Activated naive CD4-positive, alpha-beta T cell treated with anti-CD3 and anti-CD28 coated beads, Interleukin-2, amount 50 U/mL, for 72 hours (primary cell): ENCODE measurements around the gene SRPRB. TPM values are rescaled to one million over a fixed set of nuclear protein-coding genes. Genes with fewer than 3 reads are reported as not detected.
A peak's percentile ranks its signal among the peaks of the same experiment; 100 is the strongest.

Experiments
- ATAC-seq, 2 donors: fragments of 150-1000 bp; cut with Tn5 transposase; 2 replicates each; pipeline ENCODE4 v1.10.0; 2021; ENCODE audit warnings: mild to moderate bottlenecking in 2 of 2, moderate library complexity in 2 of 2
- DNase-seq, 2 donors: peaks; one replicate each; pipeline ENCODE4 v3.0.0; 2021 to 2022; ENCODE audit warnings: low spot score in 2 of 2
- H3K27ac Mint-ChIP-seq, 2 donors: one replicate each; pipeline ENCODE4 v1.8.0; 2022; ENCODE audit warnings: mild to moderate bottlenecking in 2 of 2, mixed read lengths in 2 of 2
- H3K36me3 Mint-ChIP-seq, 2 donors: one replicate each; pipeline ENCODE4 v1.8.0; 2022; ENCODE audit warnings: mixed read lengths in 2 of 2
- H3K9me3 Mint-ChIP-seq, 2 donors: one replicate each; pipeline ENCODE4 v1.8.0; 2022; ENCODE audit warnings: mixed read lengths in 2 of 2
- total RNA-seq, 2 donors: library from RNA; stranded (reverse); gene quantifications; one replicate each; pipeline ENCODE4 v1.2.3, GENCODE V29; 2022

Gene SRPRB
- total RNA-seq, 2 donors from 2014 or later, result 30.6 to 50.1 TPM

GRCh38 chr3:133850034-133850433, 44.4 kb downstream of the SRPRB start:
- ATAC-seq (no peak), DNase-seq (no peak)
- Mint-ChIP-seq H3K36me3 (no peaks in the 10 kb centered on the region), H3K27ac (no peak overlapping the region), H3K9me3 (no peaks in the 10 kb centered on the region)

GRCh38 chr3:133851266-133851906, 45.8 kb downstream of the SRPRB start:
- peak; percentile 59 to 93 for ATAC-seq
- H3K36me3 Mint-ChIP-seq, result no peaks in the 10 kb centered on the region
- DNase-seq, result no peak
- H3K9me3 Mint-ChIP-seq, result no peaks in the 10 kb centered on the region
- H3K27ac Mint-ChIP-seq, result no peak overlapping the region

GRCh38 chr3:133851931-133852330, 46.3 kb downstream of the SRPRB start:
- no peak for DNase-seq
- no peak for ATAC-seq
- Mint-ChIP-seq H3K27ac (no peak overlapping the region), H3K9me3 (no peaks in the 10 kb centered on the region), H3K36me3 (no peaks in the 10 kb centered on the region)

- Mint-ChIP-seq H3K36me3 (no peaks in the 10 kb centered on the region), H3K27ac (no peak overlapping the region), H3K9me3 (no peaks in the 10 kb centered on the region)
- ATAC-seq (no peak), DNase-seq (no peak)
Observed at GRCh38 chr3:133853063-133853924, 47.7 kb downstream of the SRPRB start.

GRCh38 chr3:133853925-133854227, 48.3 kb downstream of the SRPRB start:
- Mint-ChIP-seq H3K9me3 (no peaks in the 10 kb centered on the region), H3K27ac (no peak overlapping the region), H3K36me3 (no peaks in the 10 kb centered on the region)
- DNase-seq (no peak), ATAC-seq (no peak)

GRCh38 chr3:133854264-133855001, 48.8 kb downstream of the SRPRB start:
- no peak for ATAC-seq
- no peak for DNase-seq
- Mint-ChIP-seq H3K27ac (no peak overlapping the region), H3K9me3 (no peaks in the 10 kb centered on the region), H3K36me3 (no peaks in the 10 kb centered on the region)

- no peak overlapping the region for H3K27ac Mint-ChIP-seq
- no peak for ATAC-seq
Observed at GRCh38 chr3:133855002-133855370, 49.4 kb downstream of the SRPRB start.

GRCh38 chr3:133855772-133856171, 50.2 kb downstream of the SRPRB start:
- H3K36me3 Mint-ChIP-seq, result no peaks in the 10 kb centered on the region

More at GRCh38 chr3:133855002-133855370, 49.4 kb downstream of the SRPRB start:
- DNase-seq, result no peak
- Mint-ChIP-seq H3K9me3 (no peaks in the 10 kb centered on the region), H3K36me3 (no peaks in the 10 kb centered on the region)

GRCh38 chr3:133856316-133856715, 50.7 kb downstream of the SRPRB start:
- Mint-ChIP-seq H3K9me3 (no peaks in the 10 kb centered on the region), H3K36me3 (no peaks in the 10 kb centered on the region), H3K27ac (no peak overlapping the region)
- ATAC-seq (no peak), DNase-seq (no peak)

More at GRCh38 chr3:133855772-133856171, 50.2 kb downstream of the SRPRB start:
- ATAC-seq (no peak), DNase-seq (no peak)
- H3K27ac Mint-ChIP-seq, result no peak overlapping the region
- H3K9me3 Mint-ChIP-seq, result no peaks in the 10 kb centered on the region

- no peak for DNase-seq
- H3K27ac Mint-ChIP-seq, result peak overlapping the region in 1 of 2 donors; percentile 92
- H3K9me3 Mint-ChIP-seq, result no peaks in the 10 kb centered on the region
- peak in 1 of 2 donors; percentile 41 for ATAC-seq
- no peaks in the 10 kb centered on the region for H3K36me3 Mint-ChIP-seq
Observed at GRCh38 chr3:133857767-133858166, 52.2 kb downstream of the SRPRB start.

GRCh38 chr3:133859381-133860234, 54.0 kb downstream of the SRPRB start:
- Mint-ChIP-seq H3K27ac (no peak overlapping the region), H3K9me3 (no peaks in the 10 kb centered on the region), H3K36me3 (no peaks in the 10 kb centered on the region)
- DNase-seq, result no peak
- ATAC-seq, result no peak

- H3K27ac Mint-ChIP-seq, result no peak overlapping the region
- no peak for DNase-seq
- no peaks in the 10 kb centered on the region for H3K36me3 Mint-ChIP-seq
- ATAC-seq, result no peak
- H3K9me3 Mint-ChIP-seq, result no peaks in the 10 kb centered on the region
Observed at GRCh38 chr3:133860519-133860918, 54.9 kb downstream of the SRPRB start.

- Mint-ChIP-seq H3K36me3 (no peaks in the 10 kb centered on the region), H3K27ac (no peak overlapping the region), H3K9me3 (no peaks in the 10 kb centered on the region)
- DNase-seq (no peak), ATAC-seq (no peak)
Observed at GRCh38 chr3:133862161-133862560, 56.5 kb downstream of the SRPRB start.

- DNase-seq, result no peak
- Mint-ChIP-seq H3K27ac (no peak overlapping the region), H3K36me3 (no peaks in the 10 kb centered on the region), H3K9me3 (no peaks in the 10 kb centered on the region)
- no peak for ATAC-seq
Observed at GRCh38 chr3:133863911-133864310, 58.3 kb downstream of the SRPRB start.

- no peaks in the 10 kb centered on the region for H3K36me3 Mint-ChIP-seq
- ATAC-seq (no peak), DNase-seq (no peak)
- H3K9me3 Mint-ChIP-seq, result no peaks in the 10 kb centered on the region
- H3K27ac Mint-ChIP-seq, result no peak overlapping the region
Observed at GRCh38 chr3:133864616-133865015, 59.0 kb downstream of the SRPRB start.

GRCh38 chr3:133865136-133865855, 59.7 kb downstream of the SRPRB start:
- no peak for ATAC-seq
- Mint-ChIP-seq H3K27ac (no peak overlapping the region), H3K36me3 (no peaks in the 10 kb centered on the region), H3K9me3 (no peaks in the 10 kb centered on the region)
- no peak for DNase-seq
